Chondrocyte (in vitro differentiated cells): ENCODE measurements around the gene EVPLL. TPM values are rescaled to one million over a fixed set of nuclear protein-coding genes. Genes with fewer than 3 reads are reported as not detected.
"Not testable (repeated sequence)": the region's sequence is repeated elsewhere in the genome, so short reads cannot be mapped to it uniquely, and the experiment has no call there.

Experiments
- DNase-seq: peaks from one replicate; pipeline ENCODE4 v3.0.0; 2021; ENCODE audit warnings: mixed read lengths, low spot score
- H3K27ac Mint-ChIP-seq: one replicate; pipeline ENCODE4 v1.8.0; 2021; ENCODE audit warnings: mild to moderate bottlenecking, moderate library complexity, mixed read lengths; ENCODE audit not compliant: unreplicated experiment
- H3K27me3 Mint-ChIP-seq: 2 replicates; pipeline ENCODE4 v1.8.0; 2021; ENCODE audit warnings: low read depth, mixed read lengths
- H3K36me3 Mint-ChIP-seq: 2 replicates; pipeline ENCODE4 v1.8.0; 2021; ENCODE audit warnings: low read depth, mixed read lengths
- H3K4me1 Mint-ChIP-seq: 2 replicates; pipeline ENCODE4 v1.8.0; 2021; ENCODE audit warnings: low read depth, mild to moderate bottlenecking, mixed read lengths
- H3K4me3 Mint-ChIP-seq: one replicate; pipeline ENCODE4 v1.8.0; 2021; ENCODE audit warnings: mild to moderate bottlenecking, moderate library complexity, mixed read lengths; ENCODE audit not compliant: unreplicated experiment
- H3K9me3 Mint-ChIP-seq: 2 replicates; pipeline ENCODE4 v1.8.0; 2021; ENCODE audit warnings: low read depth, mixed read lengths
- CTCF ChIP-seq: fragments of 200-600 bp; sonication (generic); IDR thresholded peaks from 2 replicates; pipeline ENCODE4 v1.5.0; 2021; ENCODE audit warnings: antibody characterized with exemption, mild to moderate bottlenecking, moderate library complexity
- total RNA-seq: library from RNA; stranded (reverse); gene quantifications from 3 replicates; pipeline ENCODE4 v1.2.1, GENCODE V29; 2021

The EVPLL gene
- total RNA-seq, 1 donor from 2014 or later: not detected

DNA sequence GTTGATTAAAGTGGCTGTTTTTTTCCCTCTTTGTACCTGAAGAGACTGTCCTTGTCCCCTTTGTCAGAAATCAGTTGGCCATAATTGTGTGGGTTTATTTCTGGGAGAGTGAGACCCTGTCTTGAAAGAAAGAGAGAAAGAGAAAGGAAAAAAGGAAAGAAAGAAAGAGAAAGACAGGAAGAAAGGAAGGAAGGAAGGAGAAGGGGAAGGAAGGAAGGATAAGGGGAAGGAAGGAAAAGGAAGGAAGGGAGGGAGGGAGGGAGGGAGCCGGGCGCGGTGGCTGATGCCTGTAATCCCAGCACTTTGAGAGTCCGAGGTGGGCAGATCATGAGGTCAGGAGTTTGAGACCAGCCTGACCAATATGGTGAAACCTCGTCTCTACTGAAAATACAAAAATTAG lies 6.8 kb upstream of the EVPLL start:
- Mint-ChIP-seq H3K36me3 (no peaks in the 10 kb centered on the region), H3K9me3 (no peaks in the 10 kb centered on the region), H3K27me3 (peaks cover 10% of the 10 kb centered on the region), H3K4me3 (no peak overlapping the region), H3K4me1 (no peaks in the 10 kb centered on the region), H3K27ac (no peak overlapping the region)
- DNase-seq: no peak
- no peak for TF ChIP-seq CTCF

GRCh38 chr17:18371455-18371854 lies 6.1 kb upstream of the EVPLL start:
- no peak for DNase-seq
- peaks cover 10% of the 10 kb centered on the region for H3K27me3 Mint-ChIP-seq
- TF ChIP-seq CTCF: no peak
- no peaks in the 10 kb centered on the region for H3K4me1 Mint-ChIP-seq
- no peak overlapping the region for H3K27ac Mint-ChIP-seq
- H3K4me3 Mint-ChIP-seq: no peak overlapping the region
- H3K9me3 Mint-ChIP-seq: no peaks in the 10 kb centered on the region
- H3K36me3 Mint-ChIP-seq: no peaks in the 10 kb centered on the region

- not testable (repeated sequence) for H3K9me3 Mint-ChIP-seq, H3K27ac Mint-ChIP-seq, H3K4me3 Mint-ChIP-seq, H3K4me1 Mint-ChIP-seq, DNase-seq, H3K36me3 Mint-ChIP-seq
- H3K27me3 Mint-ChIP-seq: peaks cover 10% of the 10 kb centered on the region
Observed at GRCh38 chr17:18373181-18373580, 4.4 kb upstream of the EVPLL start.

GRCh38 chr17:18374216-18374615 lies 3.4 kb upstream of the EVPLL start:
- Mint-ChIP-seq H3K27ac (no peak overlapping the region), H3K27me3 (peaks cover 7% of the 10 kb centered on the region), H3K9me3 (no peaks in the 10 kb centered on the region)

DNA sequence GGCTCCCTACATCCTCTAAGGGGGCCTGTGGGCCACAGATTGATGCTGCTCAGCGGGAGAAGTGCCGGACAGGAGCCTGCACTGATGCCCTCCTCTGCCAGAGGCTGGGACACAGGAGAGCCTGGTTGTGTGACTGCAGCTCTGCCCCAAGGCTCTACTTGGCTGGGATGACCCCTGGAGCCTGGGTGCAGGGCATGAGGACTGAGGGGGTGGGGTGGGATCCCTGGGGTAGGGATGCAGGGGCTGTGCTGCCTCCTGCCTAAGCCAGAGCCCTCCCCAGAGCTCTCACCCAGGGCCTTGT lies 577 bp downstream of the EVPLL start:
- H3K9me3 Mint-ChIP-seq: no peaks in the 10 kb centered on the region
- no peak overlapping the region for H3K27ac Mint-ChIP-seq
- H3K4me3 Mint-ChIP-seq: no peak overlapping the region
- H3K36me3 Mint-ChIP-seq: no peaks in the 10 kb centered on the region
- TF ChIP-seq CTCF: no peak
- H3K27me3 Mint-ChIP-seq: peaks cover 10% of the 10 kb centered on the region
- H3K4me1 Mint-ChIP-seq: no peaks in the 10 kb centered on the region
- no peak for DNase-seq

More at GRCh38 chr17:18374216-18374615, 3.4 kb upstream of the EVPLL start:
- Mint-ChIP-seq H3K36me3 (no peaks in the 10 kb centered on the region), H3K4me1 (no peaks in the 10 kb centered on the region), H3K4me3 (no peak overlapping the region)
- DNase-seq: no peak
- TF ChIP-seq CTCF: no peak

GRCh38 chr17:18378614-18379013 lies 1.0 kb downstream of the EVPLL start:
- H3K4me3 Mint-ChIP-seq, DNase-seq, H3K36me3 Mint-ChIP-seq, H3K27ac Mint-ChIP-seq, H3K9me3 Mint-ChIP-seq, H3K4me1 Mint-ChIP-seq: not testable (repeated sequence)
- H3K27me3 Mint-ChIP-seq: peaks cover 10% of the 10 kb centered on the region
